ENCODE data around the gene RPS21. TPM values are rescaled to one million over a fixed set of nuclear protein-coding genes. Genes with fewer than 3 reads are reported as not detected.

RPS21 gene
- total RNA-seq, 4 donors from 2014 or later = 1,151 to 14,756 (median 1,928) TPM

GRCh38 chr20:62393830-62394229 lies 6.9 kb downstream of the RPS21 start:
- no peaks in the 10 kb centered on the region for H3K27me3 ChIP-seq
- intact Hi-C loops (cut with DNase I; ENCODE audit: low total_unique reads) = no loop called here
- H3K27ac ChIP-seq = no peak overlapping the region
- DNase-seq = no peak
- no peak overlapping the region for H3K4me3 ChIP-seq
- no peaks in the 10 kb centered on the region for H3K9me3 ChIP-seq
- TF ChIP-seq POLR2A (IDR thresholded peaks at IDR 0.05) = no peak
- TF ChIP-seq CTCF (IDR thresholded peaks at IDR 0.05) = no peak
- H3K4me1 ChIP-seq = no peaks in the 10 kb centered on the region
- H3K36me3 ChIP-seq = no peaks in the 10 kb centered on the region

GRCh38 chr20:62394248-62395245 lies 7.6 kb downstream of the RPS21 start:
- Histone ChIP-seq H3K4me3 (no peak overlapping the region), H3K27ac (no peak overlapping the region), H3K4me1 (no peaks in the 10 kb centered on the region), H3K36me3 (no peaks in the 10 kb centered on the region), H3K9me3 (no peaks in the 10 kb centered on the region), H3K27me3 (no peaks in the 10 kb centered on the region)
- no peak for TF ChIP-seq CTCF (IDR thresholded peaks at IDR 0.05)
- TF ChIP-seq POLR2A (IDR thresholded peaks at IDR 0.05) = no peak
- no peak for DNase-seq
- intact Hi-C loops (cut with DNase I; ENCODE audit: low total_unique reads) = no loop called here

- TF ChIP-seq CTCF (IDR thresholded peaks at IDR 0.05) = no peak
- no peak for TF ChIP-seq POLR2A (IDR thresholded peaks at IDR 0.05)
- Histone ChIP-seq H3K9me3 (no peaks in the 10 kb centered on the region), H3K27me3 (no peaks in the 10 kb centered on the region), H3K4me3 (no peak overlapping the region), H3K36me3 (no peaks in the 10 kb centered on the region), H3K27ac (no peak overlapping the region), H3K4me1 (no peaks in the 10 kb centered on the region)
- DNase-seq = no peak
- intact Hi-C loops (cut with DNase I; ENCODE audit: low total_unique reads) = no loop called here
These were observed 8.7 kb downstream of the RPS21 start for GRCh38 chr20:62395311-62396242.

- H3K27me3 ChIP-seq = no peaks in the 10 kb centered on the region
- TF ChIP-seq CTCF (IDR thresholded peaks at IDR 0.05) (no peak), POLR2A (IDR thresholded peaks at IDR 0.05) (no peak)
- no peaks in the 10 kb centered on the region for H3K36me3 ChIP-seq
- no peak overlapping the region for H3K4me3 ChIP-seq
- DNase-seq = no peak
- no peaks in the 10 kb centered on the region for H3K4me1 ChIP-seq
- H3K9me3 ChIP-seq = no peaks in the 10 kb centered on the region
- H3K27ac ChIP-seq = no peak overlapping the region
- intact Hi-C loops (cut with DNase I; ENCODE audit: low total_unique reads) = no loop called here
These were observed 9.7 kb downstream of the RPS21 start for GRCh38 chr20:62396367-62397239.
